Heart left ventricle (tissue), 13 donors: ENCODE measurements around the gene CD27.

Experiments
- POLR2A ChIP-seq, 2 donors: fragments of 450-650 bp; IDR thresholded peaks; one replicate each; pipeline ENCODE4 v1.6.1; 2017; ENCODE audit warnings: antibody characterized with exemption in 2 of 2, mild to moderate bottlenecking in 2 of 2, moderate library complexity in 2 of 2
- TF ChIP-seq, protein P1 (sequence below), 12 donors: fragments of 200-600 bp; sonication (generic) in 4 of 12; IDR thresholded peaks; one replicate each; pipeline versions ENCODE4 v1.5.0 to v1.8.0; 2018 to 2022; ENCODE audit warnings: antibody characterized with exemption in 12 of 12, mild to moderate bottlenecking in 5 of 12
- donor health status: ischemic (EF 13 %, LVEDD 7.1; RV severe dilation, severe dysfunction).
- donor health status: DM: no; HTN: yes; CAD: no.
- donor health status: DM: no; HTN: no; CAD: no.
- donor health status: ischemic (EF 25% LVEDD 6.9; RV normal size, moderate dysfunction).
- donor health status: ischemic (EF 25% LVEDD 5.7; RV mildly dilated, moderate dysfunction).
- donor health status: ischemic (EF 35%, LVEDD 5.7; RV mildly dilated, moderate dysfunction).
- donor health status: nonischemic (EF 11% LVEDD 7.7; RV severe dilation, severe dysfunction).
- donor health status: DM: yes; HTN: yes; CAD: no.
- donor health status: PGD.
- donor health status: ischemic (EF 29% LVEDD 5.4; RV normal size, mild dysfunction).
- donor health status: nonischemic (EF 23%, LVEDD 6.1; RV moderate dilation, normal function).

DNA sequence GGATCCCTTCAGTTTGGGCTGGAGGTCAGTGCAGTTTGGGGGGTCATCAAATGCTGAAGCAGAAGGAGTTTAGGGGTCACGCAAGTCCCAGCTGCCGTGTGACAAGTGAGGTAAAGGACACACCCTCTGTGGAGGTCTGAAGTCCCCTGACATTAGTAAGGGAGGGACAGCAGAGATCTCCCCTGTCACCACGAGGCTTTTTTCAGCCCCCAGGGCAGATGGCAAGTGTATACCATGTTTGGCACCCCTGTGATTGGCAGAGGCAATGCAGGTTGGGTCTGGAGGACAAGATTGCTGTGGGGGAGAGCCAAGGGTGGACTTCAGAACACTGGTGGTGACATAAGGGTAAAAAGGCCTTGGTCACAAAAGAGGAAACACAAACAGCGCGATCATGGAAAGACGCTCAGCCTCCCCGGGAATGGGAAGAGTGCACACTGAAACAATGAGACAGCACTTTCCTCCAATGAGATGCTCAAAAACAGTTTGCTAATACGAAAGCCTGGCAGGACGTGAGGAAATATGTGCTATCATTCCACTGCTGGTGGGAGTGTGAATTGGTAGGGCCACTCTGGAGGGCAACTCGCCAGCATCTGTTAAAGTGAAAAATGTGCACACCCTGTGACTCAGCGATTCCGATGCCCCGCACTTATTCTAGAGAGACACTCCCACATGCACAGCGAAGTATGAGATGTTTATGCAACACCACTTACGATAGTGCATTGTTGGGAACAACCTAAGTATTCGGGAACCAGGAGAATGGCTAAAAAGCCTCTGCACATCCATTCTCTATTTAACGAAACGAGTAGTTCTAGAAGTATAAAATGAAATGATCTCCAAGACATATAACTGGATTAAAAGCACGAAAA lies 14.4 kb upstream of the CD27 start:
- TF ChIP-seq, protein P1, sequence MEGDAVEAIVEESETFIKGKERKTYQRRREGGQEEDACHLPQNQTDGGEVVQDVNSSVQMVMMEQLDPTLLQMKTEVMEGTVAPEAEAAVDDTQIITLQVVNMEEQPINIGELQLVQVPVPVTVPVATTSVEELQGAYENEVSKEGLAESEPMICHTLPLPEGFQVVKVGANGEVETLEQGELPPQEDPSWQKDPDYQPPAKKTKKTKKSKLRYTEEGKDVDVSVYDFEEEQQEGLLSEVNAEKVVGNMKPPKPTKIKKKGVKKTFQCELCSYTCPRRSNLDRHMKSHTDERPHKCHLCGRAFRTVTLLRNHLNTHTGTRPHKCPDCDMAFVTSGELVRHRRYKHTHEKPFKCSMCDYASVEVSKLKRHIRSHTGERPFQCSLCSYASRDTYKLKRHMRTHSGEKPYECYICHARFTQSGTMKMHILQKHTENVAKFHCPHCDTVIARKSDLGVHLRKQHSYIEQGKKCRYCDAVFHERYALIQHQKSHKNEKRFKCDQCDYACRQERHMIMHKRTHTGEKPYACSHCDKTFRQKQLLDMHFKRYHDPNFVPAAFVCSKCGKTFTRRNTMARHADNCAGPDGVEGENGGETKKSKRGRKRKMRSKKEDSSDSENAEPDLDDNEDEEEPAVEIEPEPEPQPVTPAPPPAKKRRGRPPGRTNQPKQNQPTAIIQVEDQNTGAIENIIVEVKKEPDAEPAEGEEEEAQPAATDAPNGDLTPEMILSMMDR (IDR thresholded peaks at IDR 0.05), result no peak
- TF ChIP-seq POLR2A (IDR thresholded peaks at IDR 0.05), result no peak
